Measurements from ENCODE around the gene SIK3.

DNA sequence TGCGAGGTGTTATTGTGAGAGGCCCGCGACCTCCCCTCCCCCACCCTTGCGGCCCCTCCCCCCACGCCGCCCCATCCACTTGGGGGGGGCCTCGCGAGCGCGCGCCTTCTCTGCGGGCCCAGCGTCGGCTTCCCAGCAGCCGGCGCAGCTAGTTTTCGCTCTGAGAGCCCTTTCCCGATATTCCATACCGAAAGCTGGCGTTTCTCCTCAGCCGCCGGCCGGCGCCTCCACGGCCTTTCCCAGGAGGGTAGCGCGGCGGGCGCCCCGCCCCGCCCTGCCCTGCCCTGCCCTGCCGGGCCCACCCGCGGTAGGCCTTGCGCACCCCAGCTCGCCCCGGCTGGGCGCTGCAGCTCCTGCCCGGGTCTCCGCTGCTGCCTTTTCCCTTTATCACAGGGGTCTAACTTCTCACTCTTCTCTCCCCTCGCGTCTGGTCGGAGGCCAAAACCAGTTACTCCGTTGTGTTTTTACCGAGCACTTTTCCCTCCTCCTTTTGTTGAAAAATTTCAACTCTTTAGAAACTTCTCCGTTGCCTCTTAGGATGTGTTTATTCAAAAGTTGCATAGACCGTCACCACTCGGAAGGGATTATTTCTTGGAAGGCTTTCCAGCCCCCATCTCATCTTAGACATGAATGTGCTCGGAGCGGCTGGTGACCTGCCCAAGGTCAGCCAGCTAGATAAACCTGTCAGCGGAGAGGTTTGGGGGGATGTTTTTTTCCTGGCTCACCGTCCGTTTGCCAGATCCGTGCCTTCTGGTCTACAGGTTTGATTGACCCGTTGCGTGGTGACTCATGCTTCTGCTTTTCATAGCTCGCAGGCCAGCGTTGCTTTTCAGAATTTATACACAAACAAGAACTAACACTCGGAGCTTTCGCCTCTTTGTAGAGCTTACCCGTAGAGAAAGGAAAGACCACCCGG, 46.5 kb upstream of the SIK3 start:
- TF ChIP-seq POLR2A (IDR thresholded peaks at IDR 0.05) = no peak
- TF ChIP-seq, protein P1, sequence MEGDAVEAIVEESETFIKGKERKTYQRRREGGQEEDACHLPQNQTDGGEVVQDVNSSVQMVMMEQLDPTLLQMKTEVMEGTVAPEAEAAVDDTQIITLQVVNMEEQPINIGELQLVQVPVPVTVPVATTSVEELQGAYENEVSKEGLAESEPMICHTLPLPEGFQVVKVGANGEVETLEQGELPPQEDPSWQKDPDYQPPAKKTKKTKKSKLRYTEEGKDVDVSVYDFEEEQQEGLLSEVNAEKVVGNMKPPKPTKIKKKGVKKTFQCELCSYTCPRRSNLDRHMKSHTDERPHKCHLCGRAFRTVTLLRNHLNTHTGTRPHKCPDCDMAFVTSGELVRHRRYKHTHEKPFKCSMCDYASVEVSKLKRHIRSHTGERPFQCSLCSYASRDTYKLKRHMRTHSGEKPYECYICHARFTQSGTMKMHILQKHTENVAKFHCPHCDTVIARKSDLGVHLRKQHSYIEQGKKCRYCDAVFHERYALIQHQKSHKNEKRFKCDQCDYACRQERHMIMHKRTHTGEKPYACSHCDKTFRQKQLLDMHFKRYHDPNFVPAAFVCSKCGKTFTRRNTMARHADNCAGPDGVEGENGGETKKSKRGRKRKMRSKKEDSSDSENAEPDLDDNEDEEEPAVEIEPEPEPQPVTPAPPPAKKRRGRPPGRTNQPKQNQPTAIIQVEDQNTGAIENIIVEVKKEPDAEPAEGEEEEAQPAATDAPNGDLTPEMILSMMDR (IDR thresholded peaks at IDR 0.05) = no peak
